Measurements from ENCODE around the gene GNG13. TPM values are rescaled to one million over a fixed set of nuclear protein-coding genes. Genes with fewer than 3 reads are reported as not detected.

The GNG13 gene
- total and polyA plus RNA-seq, 2 experiments from 2014 or later, result 0.29 TPM; not detected in 1

GRCh38 chr16:769184-769784, 31.2 kb downstream of the GNG13 start:
- H3K36me3 Mint-ChIP-seq (ENCODE audit: low read depth), result no peaks in the 10 kb centered on the region
- TF ChIP-seq CREB1 (CRISPR knock-in tag; IDR thresholded peaks at IDR 0.05; ENCODE audit: low read depth) (no peak), ETS1 (IDR thresholded peaks at IDR 0.05) (no peak), EZH2phosphoT487 (IDR thresholded peaks at IDR 0.05; ENCODE audit: unreplicated experiment) (no peak), ZNF462 (CRISPR knock-in tag; IDR thresholded peaks at IDR 0.05) (no peak), EZH2 (IDR thresholded peaks at IDR 0.05; ENCODE audit: low read depth, unreplicated experiment) (no peak), STAT1 (IDR thresholded peaks at IDR 0.05; ENCODE audit: unreplicated experiment) (no peak), POLR2AphosphoS5 (IDR thresholded peaks at IDR 0.05; ENCODE audit: low read depth) (no peak), REST (IDR thresholded peaks at IDR 0.05; ENCODE audit: unreplicated experiment) (no peak), ZNF114 (CRISPR knock-in tag; IDR thresholded peaks at IDR 0.05) (no peak), CTCF (conservative IDR thresholded peaks at IDR 0.05; ENCODE audit: low read depth in 2 of 2) (no peak), JUNB (IDR thresholded peaks at IDR 0.05; ENCODE audit: unreplicated experiment) (no peak), NANOG (IDR thresholded peaks at IDR 0.05; ENCODE audit: borderline replicate concordance) (no peak)
- ATAC-seq, result peak; percentile 25

More at GRCh38 chr16:769184-769784, 31.2 kb downstream of the GNG13 start:
- Mint-ChIP-seq H3K27me3 (ENCODE audit: insufficient read depth, low read depth, poor library complexity) (peaks cover 12% of the 10 kb centered on the region), H3K4me3 (no peak overlapping the region), H3K27ac (no peak overlapping the region), H3K9me3 (no peaks in the 10 kb centered on the region), H3K4me1 (no peaks in the 10 kb centered on the region)
- Histone ChIP-seq H3K9me2 (ENCODE audit: insufficient read depth) (no peaks in the 10 kb centered on the region), H3K4me2 (no peak overlapping the region), H3K79me2 (replicated peaks; ENCODE audit: insufficient read depth) (no peaks in the 10 kb centered on the region), H3F3A (replicated peaks; ENCODE audit: low read depth) (0 out of 2 replicates have a peak, but pooled peaks cover 3% of the 10 kb centered on the region), H3K27ac (ENCODE audit: low read depth) (no peak overlapping the region), H3K36me3 (ENCODE audit: insufficient read depth) (no peaks in the 10 kb centered on the region), H2AFZ (no peak overlapping the region), H3K4me3 (no peak overlapping the region), H3K4me1 (ENCODE audit: insufficient read depth) (no peaks in the 10 kb centered on the region), H4K20me1 (replicated peaks; ENCODE audit: insufficient read depth) (no peaks in the 10 kb centered on the region), H3K27me3 (ENCODE audit: insufficient read depth) (no peaks in the 10 kb centered on the region)
- no peak for DNase-seq (ENCODE audit: low spot score)
